Hematopoietic multipotent progenitor cell treated with erythropoietin and hydrocortisone succinate and interleukin-3 and kit ligand, for 6 days (in vitro differentiated cells): ENCODE results near the gene CAMK2A.
A peak's percentile ranks its signal among the peaks of the same experiment; 100 is the strongest.

ENCODE experiments used
- DNase-seq: peaks from one replicate; pipeline ENCODE4 v3.0.0-alpha.2; 2015

Gene CAMK2A

DNA sequence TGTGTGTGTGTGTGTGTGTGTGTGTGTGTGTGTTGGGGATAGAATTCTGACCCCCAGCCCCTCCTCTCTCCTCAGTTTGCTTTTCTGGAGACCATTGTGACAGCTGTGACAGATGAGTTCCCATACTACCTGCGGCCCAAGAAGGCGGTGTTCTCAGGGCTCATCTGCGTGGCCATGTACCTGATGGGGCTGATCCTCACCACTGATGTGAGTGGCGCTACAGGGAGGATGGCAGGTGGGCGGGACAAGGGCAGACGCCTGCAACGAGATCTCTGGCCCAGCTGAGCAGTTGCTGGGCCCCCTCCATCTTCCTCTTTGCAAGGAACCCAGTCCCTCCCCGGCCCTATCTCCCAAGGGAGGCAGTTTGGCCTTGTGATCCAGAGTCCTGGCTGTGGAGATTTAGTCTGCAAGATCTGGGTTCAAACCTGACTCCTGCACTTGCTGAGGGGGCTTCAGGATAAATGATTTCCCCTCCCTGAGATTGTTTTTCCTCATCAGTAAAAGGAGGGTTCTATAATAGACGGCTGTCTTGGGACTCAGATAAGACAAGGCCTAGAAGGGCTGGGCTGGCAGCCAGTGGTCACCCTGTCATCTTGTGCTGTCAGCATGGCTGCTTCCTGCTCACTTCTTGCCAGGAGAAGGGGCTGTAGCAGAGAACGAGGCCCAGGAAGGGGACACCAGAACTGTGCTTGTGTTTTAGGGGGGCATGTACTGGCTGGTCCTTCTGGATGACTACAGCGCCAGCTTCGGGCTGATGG is 85.6 kb downstream of the CAMK2A start:
- peak; percentile 25 for DNase-seq

DNA sequence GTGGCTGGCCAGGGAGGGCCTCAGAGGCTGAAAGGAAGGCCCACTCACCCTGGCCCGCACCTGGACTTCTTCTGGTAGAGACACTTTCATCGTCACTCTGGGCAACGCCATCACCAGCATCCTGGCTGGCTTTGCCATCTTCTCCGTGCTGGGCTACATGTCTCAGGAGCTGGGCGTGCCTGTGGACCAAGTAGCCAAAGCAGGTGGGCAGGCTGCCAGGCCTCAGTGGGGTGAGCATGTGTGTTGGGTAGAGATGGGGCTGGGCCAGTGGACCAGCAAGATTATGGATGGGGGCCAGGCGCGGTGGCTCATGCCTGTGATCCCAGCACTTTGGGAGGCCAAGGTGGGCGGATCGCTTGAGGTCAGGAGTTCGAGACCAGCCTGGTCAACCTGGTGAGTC is 87.1 kb downstream of the CAMK2A start:
- DNase-seq: no peak

DNA sequence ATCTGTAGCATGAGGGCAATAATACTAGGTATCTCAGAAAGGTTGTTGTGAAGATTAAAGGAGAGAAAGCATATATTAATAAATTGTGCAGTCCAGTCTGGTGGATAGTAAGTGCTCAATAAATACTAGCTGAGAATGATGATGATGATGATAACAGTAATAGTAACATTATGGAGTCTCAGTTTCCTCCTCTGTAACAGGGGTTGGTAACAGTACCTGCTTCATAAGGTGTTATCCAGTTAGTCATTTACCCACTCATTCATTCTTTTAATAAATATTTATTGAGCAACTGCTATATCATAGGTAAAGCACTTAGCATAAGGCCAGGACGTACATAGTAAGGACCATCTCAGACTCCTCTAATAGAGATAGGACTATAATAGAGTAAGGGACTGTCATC is 92.1 kb downstream of the CAMK2A start:
- no peak for DNase-seq

DNA sequence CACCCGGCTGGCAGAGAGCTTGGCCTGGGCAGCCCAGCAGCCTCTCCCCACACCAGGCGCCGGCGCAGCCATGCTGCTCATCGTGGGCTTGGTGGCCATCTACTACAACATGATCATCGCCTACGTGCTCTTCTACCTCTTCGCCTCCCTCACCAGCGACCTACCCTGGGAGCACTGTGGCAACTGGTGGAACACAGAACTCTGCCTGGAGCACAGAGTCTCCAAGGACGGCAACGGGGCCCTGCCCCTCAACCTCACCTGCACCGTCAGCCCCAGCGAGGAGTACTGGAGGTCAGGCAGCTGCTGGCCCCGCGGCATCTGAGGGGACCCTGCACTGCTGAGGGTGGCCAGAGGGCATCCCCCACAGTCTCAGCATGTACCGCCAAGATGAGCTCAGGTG is 92.6 kb downstream of the CAMK2A start:
- no peak for DNase-seq

DNA sequence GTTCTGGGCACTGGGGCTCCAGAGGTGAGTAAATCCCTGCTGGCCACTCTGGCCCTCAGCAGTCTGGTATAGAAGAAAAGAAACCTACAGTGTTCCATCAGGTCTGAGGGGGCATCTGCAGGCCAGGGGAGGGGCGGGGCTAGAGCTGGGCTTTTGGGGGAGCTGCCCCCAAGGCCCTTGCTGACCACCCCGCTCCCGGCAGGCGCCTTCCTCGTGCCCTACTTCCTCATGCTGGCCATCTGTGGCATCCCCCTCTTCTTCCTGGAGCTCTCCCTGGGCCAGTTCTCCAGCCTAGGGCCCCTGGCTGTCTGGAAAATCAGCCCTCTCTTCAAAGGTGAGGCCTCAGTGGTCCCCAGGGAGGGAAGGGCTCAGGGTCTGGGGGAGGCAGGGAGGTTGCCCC is 93.1 kb downstream of the CAMK2A start:
- DNase-seq: no peak

DNA sequence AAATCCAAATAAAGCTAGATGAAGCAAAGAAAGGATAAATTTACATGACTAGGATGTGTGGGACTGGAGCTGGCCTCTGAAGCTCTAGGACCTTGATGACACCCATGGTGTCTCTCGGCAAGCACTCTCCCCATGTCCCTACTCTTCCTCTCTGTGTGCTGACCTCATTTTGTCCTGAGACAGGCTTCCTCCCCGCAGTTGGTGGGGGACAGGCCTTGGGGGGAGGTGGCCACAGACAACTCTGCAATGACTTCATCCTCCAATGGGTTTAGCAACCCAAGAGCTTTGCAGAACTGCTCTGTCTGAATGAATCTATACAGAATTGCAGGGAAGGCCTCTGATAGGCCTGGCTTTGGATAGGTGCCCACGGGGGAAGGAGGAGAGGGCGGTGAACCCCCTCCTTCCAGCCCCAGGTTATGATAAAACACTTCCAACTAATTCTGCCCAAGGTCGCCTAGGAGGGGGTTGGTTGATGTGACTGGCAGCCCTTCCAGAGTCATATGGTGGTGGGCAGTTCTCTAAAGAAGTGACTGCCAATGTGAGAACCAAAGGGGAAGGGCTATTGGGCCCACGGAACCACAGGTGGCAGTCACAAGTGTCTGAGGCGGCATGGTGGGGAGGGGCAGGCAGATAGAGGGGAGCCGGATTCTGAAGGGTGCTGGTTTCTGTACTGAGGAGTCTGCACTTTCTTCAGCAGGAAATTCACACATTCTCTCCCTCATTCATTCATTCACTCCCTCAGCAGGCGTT is 93.7 kb downstream of the CAMK2A start:
- no peak for DNase-seq

DNA sequence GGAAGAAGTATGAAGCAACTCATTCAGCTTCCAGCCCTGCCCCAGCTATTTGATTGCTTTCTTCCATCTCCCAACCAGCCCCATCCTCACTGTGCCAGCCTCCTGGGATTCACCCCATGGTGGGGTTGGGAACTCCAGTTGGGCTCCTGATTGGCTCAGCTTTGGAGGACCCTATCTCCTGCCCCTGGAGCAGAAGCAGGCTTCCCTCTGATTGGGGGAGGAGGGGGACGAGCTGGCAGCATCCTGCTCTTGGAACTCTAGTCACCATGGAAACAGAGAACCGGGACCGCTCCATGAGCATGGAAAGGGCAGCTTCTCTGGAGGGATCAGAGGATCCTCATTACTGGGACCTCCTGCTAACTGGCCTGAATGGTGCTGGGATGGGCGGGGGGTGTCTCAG is 97.1 kb downstream of the CAMK2A start:
- DNase-seq: no peak

DNA sequence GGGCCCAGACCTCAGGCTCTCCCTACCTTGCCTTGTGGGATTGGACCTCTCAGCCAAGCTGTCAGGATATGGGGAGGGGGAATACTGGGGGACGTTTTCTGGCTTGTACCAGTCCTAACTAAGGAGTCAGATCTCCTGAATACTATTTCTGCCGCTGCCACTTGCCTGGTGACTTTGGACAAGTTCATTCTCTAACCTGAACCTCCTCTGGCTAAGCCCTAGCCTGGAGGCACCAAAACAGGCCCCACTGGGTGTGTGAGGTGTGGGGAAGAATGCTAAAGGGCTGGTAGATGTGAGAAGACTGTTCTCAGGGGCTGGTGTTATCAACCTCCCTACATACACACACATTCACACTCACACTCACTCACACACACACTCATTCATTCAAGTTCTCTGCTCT is 98.6 kb downstream of the CAMK2A start:
- DNase-seq: no peak

DNA sequence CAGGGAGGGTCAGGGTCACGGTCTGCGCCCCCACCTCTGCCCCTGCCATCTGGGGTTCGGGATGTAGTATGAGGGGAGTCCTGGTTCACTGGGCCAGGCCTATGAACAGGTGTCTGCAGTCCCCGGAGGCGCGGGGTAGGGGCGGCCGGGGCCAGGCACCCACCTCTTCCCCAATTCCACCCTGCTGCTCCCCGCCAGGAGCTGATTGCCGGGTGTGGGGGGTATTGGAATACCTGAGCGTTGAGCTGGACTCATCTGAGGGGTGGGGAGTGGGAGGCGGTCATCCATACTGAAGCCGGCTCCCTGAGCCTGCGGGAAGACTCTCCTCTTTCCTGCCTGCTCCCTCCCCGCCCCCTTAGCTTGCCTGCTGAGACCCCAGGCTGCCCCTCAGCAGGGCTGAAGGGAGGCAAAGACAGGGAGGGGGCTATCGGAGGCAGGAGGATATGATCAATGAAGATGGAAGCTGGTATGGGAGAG is 99.0 kb downstream of the CAMK2A start:
- no peak for DNase-seq

DNA sequence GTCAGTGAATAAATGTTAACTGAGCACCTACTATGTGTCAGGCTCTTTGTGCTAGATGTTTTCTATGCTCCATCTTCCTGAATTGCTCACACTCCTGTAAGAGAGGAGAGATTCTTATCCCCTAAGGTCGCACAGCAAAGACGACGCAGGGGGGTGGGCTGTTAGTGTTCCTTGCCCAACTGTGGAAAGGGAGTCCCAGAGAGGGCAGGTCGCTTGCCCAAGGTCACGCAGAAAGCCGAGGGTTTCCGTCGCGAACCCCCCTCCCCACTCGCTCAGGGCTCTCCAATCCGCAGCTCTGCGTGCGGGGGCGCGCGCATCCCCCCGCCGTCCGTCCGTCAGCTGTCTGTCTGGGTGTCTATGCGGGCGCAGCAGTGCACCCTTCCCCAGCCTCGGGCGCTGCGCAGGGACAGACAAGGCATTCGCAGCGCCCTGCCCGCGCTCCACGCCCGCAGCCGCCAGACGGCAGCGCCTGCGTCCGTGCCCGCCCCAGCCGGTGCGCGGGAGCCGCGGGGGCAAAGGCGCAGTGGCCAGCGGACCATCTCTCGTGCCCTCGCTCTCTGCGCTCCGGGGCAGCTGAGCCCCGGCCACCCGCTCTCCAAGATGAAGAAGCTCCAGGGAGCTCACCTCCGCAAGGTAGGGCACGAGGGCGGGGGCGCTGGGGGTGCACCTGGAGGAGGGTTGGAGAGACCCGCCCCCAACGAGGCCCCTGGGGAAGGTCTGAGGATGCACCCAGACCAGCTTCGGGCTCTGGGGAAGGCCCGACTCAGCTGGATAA is 99.7 kb downstream of the CAMK2A start, which contains the start of gene SLC6A7:
SLC6A7 (plus strand) TSS at position 335 of the 775 bp plus-strand sequence; CDS start at position 601, 266 bp downstream.
- no peak for DNase-seq

DNA sequence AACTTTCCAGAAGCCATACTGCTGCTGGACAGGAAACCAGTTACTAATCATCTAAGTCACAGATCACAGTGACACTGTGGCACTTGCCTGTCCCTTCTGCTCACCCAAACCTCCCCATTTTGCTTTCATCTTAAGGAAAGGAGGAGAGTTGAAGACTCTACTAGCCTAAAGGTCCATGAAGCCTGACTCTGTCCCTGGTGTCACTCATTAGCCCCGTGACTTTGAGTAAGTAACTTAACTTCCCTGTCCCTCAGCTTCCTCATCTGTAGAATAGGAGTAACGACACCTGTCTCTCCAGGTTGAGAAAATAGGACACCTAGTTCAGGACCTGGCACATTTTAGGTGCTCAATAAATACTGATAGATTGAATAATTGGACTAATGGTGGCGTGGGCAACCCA is 100.2 kb downstream of the CAMK2A start:
- DNase-seq: no peak

DNA sequence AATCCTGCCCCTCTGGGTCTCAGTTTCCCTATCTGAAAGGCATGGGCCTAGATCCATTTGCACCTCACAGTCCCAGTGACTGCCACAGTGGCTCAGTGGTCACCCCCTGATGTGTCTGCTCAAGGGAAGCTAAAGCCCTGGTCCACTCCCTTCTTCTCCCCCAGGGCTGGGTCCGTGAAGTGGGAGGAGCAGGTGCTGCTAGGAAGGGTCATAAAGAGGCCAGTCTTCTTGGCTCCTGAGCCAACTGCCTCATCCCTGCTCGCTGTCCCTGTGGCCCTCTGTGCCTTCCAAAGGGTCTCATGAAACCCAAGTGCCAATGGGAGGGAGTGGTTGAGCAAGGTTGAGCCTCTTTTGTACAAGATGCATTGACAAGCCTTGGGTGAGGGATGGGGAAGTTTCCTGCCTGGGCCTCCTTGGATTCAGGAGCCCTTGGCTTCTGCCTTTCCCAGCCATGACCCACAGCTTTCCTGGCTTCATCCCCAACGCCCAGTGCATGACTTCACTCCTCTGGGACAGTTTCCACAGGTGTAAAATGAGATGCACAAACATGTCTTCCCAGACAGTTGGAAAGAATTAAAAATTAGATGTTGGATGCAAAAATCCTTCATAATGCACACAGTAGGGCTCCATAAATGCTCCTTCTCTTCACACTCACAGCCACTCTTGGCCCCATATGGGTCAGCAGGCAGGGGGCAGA is 101.3 kb downstream of the CAMK2A start:
- DNase-seq: no peak

DNA sequence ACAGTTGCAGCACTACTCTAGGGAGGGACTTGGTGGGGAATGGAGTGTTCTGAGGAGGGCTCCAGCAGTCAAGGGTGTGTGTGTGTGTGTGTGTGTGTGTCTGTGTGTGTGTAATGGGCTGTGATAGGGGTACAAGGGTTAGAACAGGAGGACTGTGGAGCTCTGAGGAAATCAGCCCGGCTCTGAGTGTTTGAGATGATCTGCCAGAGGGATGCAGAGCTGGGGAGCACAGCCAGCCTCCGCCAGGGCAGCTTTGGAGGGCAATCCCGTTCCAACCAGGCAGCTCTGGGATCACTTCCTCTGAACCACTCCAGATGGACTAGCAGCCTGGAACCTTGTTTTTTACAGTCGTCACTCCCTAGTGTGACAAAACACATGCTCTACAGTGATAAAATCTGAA is 102.7 kb downstream of the CAMK2A start:
- DNase-seq: no peak

DNA sequence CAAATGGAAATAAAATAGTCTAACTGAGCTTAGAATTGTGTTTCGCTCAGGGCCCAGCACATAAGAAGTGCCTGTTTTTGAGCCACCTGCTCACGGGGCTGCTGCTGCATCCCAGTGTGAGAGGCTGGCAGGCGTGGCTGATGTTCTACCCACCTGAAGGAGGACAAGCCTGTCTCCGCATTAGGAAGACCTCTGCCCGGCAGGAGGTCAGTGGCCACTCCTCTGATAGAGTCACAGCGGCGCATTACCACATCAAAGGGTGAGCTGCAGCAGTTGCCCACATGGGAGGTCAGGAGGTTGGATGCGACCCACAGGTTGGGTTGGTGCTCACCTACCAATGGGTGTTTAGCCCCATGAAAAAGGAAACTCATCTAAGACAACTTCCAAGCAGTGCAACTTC is 103.4 kb downstream of the CAMK2A start:
- DNase-seq: no peak

DNA sequence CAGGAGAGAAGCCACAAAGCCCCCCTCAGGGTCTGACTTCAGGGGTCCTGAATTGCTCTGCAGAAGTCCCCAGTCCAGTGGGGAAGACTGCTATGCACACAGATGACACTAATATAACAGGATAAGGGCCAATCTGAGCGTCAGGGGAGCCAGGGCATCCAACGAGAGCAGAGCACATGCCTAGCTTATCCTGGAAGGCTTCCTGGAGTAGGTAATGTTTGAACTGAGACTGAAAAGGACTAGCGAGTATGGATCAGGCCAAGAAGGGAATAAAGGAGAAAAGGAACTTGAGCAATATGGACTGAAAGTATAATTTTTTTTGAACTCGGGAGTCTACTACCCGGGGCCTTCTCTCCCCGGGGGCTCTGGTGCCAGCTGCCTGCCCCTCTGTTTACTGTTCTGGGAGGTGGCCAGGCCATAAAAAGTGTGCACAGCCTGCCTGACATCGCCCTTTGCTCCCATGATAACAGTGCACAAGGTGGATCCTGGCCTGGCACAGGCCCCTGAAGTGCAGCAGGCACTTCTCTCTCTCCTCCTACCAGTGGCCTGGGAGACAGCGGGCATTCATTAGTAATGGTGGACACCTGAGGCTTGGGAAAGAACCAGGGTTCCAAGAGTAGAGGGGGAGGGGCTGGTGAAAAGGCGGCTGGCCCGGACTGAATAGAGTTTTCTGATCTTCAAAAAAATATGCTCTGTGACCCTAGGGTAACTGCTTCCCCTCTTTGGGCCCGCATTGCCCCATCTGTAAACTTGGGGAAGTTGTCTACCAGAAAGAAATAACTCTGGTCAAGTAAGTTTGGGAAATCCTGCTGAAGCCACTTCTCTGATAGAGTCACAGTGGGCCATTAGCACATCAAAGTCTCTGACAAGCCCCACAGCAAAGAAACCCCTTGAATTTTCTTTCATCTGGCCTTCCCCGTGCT is 104.3 kb downstream of the CAMK2A start:
- peak; percentile 21 for DNase-seq

DNA sequence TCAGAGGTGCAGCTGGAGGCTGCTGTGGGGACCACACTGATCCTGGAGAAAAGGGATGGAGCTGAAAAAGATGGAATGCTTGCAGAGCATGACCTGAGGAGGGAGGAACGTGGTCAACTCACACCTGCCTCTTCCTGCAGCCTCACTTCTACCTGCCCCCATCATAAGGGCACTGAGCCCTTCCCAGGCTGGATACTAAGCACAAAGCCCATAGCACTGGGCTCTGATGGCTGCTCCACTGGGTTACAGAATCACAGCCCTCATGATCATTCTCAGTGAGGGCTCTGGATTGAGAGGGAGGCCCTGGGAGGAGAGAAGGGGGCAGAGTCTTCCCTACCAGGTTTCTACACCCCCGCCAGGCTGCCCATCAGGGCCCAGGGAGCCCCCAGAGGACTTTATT is 105.6 kb downstream of the CAMK2A start:
- DNase-seq: no peak

DNA sequence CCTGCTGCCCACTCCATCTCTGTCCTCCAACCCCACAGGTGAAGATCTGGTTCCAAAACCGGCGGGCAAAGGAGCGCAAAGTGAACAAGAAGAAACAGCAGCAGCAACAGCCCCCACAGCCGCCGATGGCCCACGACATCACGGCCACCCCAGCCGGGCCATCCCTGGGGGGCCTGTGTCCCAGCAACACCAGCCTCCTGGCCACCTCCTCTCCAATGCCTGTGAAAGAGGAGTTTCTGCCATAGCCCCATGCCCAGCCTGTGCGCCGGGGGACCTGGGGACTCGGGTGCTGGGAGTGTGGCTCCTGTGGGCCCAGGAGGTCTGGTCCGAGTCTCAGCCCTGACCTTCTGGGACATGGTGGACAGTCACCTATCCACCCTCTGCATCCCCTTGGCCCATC is 106.1 kb downstream of the CAMK2A start:
- no peak for DNase-seq

DNA sequence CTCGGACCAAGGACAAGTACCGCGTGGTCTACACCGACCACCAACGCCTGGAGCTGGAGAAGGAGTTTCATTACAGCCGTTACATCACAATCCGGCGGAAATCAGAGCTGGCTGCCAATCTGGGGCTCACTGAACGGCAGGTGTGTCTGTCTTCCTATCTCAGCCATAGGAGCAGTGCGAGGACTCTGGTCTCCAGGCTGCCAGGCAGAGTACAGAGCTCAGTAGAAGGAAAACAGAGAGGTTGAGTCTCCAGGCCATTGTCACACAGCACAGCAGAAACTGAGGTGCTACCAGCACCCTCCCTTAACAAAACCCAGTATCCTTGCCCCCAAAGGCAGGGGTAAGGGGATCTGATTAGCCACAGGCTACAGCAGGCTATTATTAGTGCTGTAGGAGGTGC is 106.8 kb downstream of the CAMK2A start:
- DNase-seq: no peak

DNA sequence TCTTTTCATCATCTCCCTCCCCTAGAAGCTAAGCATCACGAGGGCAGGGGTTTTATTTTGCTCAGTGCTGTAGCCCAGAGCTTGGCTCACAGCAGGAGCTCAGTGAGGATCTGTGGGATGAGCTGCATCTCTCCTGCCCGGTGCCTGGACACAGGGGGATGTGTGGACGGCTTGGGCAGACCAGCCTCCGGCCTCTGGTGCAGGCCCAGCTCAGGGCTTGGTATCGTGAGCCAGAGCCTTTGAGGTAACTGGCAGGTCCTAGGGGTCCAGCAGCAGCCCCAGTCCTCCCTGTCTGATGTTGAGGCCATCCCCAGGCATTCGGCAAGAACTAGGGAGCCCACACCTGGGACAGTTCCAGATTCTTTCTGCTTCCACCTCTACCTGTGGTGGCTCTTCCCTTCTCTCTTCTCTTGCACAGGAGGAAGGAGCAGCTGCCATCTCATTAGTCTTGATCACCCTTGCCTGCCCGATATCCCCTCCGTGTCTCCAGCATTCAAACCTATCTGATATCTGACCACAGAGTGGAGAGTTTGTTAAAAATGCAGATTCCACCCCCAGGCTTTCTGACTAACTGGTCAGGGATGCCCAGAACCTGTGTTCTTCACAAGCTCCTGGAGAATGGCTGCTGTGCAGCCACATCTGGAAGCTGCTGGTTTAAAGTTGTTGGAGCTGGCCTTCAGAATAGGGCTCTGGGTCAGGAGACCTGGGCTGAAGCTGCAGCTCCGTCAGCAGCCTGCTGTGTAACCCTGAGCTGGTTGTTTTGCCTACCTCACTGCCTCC is 107.6 kb downstream of the CAMK2A start:
- DNase-seq: no peak

DNA sequence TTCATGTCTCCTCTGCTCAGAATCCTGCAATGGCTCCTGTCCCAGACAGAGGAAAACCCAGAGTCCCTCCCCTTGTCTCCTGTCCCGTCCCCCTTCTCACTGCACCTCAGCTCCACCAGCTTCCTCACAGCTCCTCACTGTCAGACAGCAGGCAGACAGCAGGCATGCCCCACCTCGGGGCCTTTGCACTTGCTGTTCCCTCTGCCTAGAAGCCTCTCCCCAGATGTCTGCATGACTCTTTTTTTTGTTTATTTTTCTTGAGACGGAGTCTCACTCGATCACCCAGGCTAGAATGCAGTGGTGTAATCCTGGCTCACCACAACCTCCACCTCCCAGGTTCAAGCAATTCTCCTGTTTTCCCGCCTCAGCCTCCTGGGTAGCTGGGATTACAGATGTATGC is 108.5 kb downstream of the CAMK2A start:
- no peak for DNase-seq
